Erythroblast (primary cell): ENCODE data around the gene CARS2.

ENCODE experiments used
- GATA1 ChIP-seq: IDR thresholded peaks from 2 replicates; pipeline ENCODE4 v1.6.1; 2011; ENCODE audit warnings: low read depth, mild to moderate bottlenecking, control low read depth, low read length, moderate library complexity
- POLR2A ChIP-seq: IDR thresholded peaks from 2 replicates; pipeline ENCODE4 v1.6.1; 2011; ENCODE audit warnings: mild to moderate bottlenecking, low read length

GRCh38 chr13:110700641-110701040 lies 5.3 kb downstream of the CARS2 start:
- no peak for TF ChIP-seq POLR2A
- TF ChIP-seq GATA1, result no peak
